Testis (tissue), 2 donors: ENCODE results near the gene TLE1.

Experiments
- CTCF ChIP-seq, 3 experiments: fragments of 450-650 bp in 2 of 3; fragments of 200-600 bp in 1 of 3; sonication (generic) in 1 of 3; IDR thresholded peaks; one replicate each; pipeline ENCODE4 v1.5.1; 2016 to 2019; ENCODE audit warnings: antibody characterized with exemption in 3 of 3, mild to moderate bottlenecking in 2 of 3, moderate library complexity in 1 of 3
- POLR2A ChIP-seq: fragments of 450-650 bp; IDR thresholded peaks from one replicate; pipeline ENCODE4 v1.6.1; 2017; ENCODE audit warnings: antibody characterized with exemption, mild to moderate bottlenecking, moderate library complexity

- TF ChIP-seq CTCF (IDR thresholded peaks at IDR 0.05) (no peak), POLR2A (no peak)
Observed at GRCh38 chr9:81631218-81631745, 58.1 kb downstream of the TLE1 start.
